ENCODE measurements around the gene DMD. TPM values are rescaled to one million over a fixed set of nuclear protein-coding genes. Genes with fewer than 3 reads are reported as not detected.

DMD gene
- polyA plus RNA-seq, 3 donors, result 0.23 TPM; not detected in 2

DNA sequence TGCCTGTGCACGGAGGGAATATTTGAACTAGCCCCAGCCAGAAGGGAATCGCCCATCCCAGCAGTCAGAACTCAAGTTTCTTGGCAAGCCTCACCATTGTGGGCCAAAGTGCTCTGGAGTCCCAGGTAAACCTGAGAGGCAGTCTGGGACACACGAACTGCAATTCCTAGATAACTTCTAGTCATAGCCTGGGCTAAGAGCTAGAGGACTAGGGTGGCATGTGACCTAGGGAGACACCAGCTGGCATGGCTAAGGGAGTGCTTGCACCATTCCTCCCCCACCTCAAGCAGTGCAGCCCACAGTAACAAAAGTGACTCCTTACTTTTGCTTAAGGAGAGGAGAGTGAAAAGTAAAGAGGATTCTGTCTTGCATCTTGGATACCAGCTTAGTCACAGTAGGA, 935.2 kb downstream of the DMD start:
- no peaks in the 10 kb centered on the region for H3K36me3 Mint-ChIP-seq
- H3K9ac ChIP-seq (ENCODE audit: insufficient read depth, low read length, poor library complexity, severe bottlenecking), result no peak overlapping the region
- H3K4me2 ChIP-seq (replicated peaks; ENCODE audit: extremely low read depth, low read length, poor library complexity, severe bottlenecking), result no peak overlapping the region
- H3K27ac ChIP-seq (ENCODE audit: low read depth in 1 of 2, low read length in 2 of 2), result no peak overlapping the region
- no peaks in the 10 kb centered on the region for H3K27me3 ChIP-seq (ENCODE audit: control insufficient read depth in 2 of 2, insufficient read depth in 2 of 2, low read length in 2 of 2)
- H3K4me1 ChIP-seq (ENCODE audit: control insufficient read depth in 1 of 2, insufficient read depth in 2 of 2, low read length in 2 of 2), result no peaks in the 10 kb centered on the region
- intact Hi-C loops (cut with micrococcal nuclease), result no loop called here
- no peak overlapping the region for H3K27ac Mint-ChIP-seq
- peaks cover 0 to 8% (median 2%) of the 10 kb centered on the region in 7 donors for H3K9me3 Mint-ChIP-seq
- H3K4me3 ChIP-seq (replicated peaks in 1 of 3; ENCODE audit: low read depth in 2 of 3, low read length in 3 of 3), result no peak overlapping the region
- peaks cover 0 to 9% of the 10 kb centered on the region in 2 donors for H3K9me3 ChIP-seq (replicated peaks in 1 of 2; ENCODE audit: control insufficient read depth in 1 of 2, insufficient read depth in 1 of 2, low read length in 2 of 2)
- H3K36me3 ChIP-seq (replicated peaks in 1 of 2; ENCODE audit: control insufficient read depth in 1 of 2, insufficient read depth in 2 of 2, low read length in 2 of 2), result no peaks in the 10 kb centered on the region
- 79% methylated on average over 2 of the region's 3 CpGs for WGBS (ENCODE audit: insufficient coverage)
- H3K27me3 Mint-ChIP-seq (ENCODE audit: low read depth in 3 of 3), result no peaks in the 10 kb centered on the region
- H3K4me1 Mint-ChIP-seq, result no peaks in the 10 kb centered on the region
- H2AFZ ChIP-seq (ENCODE audit: insufficient read depth, low read depth, low read length, poor library complexity, severe bottlenecking), result no peak overlapping the region
- H3K79me2 ChIP-seq (ENCODE audit: insufficient read depth, low read length), result no peaks in the 10 kb centered on the region
- no peak overlapping the region for H3K4me3 Mint-ChIP-seq
- H4K20me1 ChIP-seq (ENCODE audit: insufficient read depth, low read length), result no peaks in the 10 kb centered on the region
- DNase-seq, result no peak
- TF ChIP-seq, protein P1, sequence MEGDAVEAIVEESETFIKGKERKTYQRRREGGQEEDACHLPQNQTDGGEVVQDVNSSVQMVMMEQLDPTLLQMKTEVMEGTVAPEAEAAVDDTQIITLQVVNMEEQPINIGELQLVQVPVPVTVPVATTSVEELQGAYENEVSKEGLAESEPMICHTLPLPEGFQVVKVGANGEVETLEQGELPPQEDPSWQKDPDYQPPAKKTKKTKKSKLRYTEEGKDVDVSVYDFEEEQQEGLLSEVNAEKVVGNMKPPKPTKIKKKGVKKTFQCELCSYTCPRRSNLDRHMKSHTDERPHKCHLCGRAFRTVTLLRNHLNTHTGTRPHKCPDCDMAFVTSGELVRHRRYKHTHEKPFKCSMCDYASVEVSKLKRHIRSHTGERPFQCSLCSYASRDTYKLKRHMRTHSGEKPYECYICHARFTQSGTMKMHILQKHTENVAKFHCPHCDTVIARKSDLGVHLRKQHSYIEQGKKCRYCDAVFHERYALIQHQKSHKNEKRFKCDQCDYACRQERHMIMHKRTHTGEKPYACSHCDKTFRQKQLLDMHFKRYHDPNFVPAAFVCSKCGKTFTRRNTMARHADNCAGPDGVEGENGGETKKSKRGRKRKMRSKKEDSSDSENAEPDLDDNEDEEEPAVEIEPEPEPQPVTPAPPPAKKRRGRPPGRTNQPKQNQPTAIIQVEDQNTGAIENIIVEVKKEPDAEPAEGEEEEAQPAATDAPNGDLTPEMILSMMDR (IDR thresholded peaks at IDR 0.05), result no peak

DNA sequence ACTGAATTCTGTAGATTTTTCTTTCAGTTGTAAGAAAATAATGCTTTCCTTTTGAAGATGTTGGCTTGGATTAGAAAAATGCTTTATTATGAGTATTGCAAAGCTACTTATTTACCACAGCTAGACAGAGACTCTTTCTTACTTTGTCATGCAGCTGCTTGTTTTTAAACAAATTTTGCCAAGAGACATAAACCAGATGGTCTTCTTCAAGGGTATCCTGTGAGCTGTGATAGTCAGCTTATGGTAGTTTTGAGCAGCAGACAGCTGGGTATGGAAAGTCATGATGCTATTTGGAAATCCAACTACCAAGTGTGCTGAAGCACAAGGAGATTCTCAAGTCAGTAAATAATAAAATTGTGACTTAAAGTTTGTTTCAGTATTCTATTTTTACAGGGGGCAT, 941.5 kb downstream of the DMD start:
- H3K9me3 Mint-ChIP-seq, result peaks cover 0 to 7% (median 0%) of the 10 kb centered on the region in 7 donors
- no peak overlapping the region for H3K27ac Mint-ChIP-seq
- DNase-seq, result no peak
- Histone ChIP-seq H3K9ac (ENCODE audit: insufficient read depth, low read length, poor library complexity, severe bottlenecking) (no peak overlapping the region), H3K4me1 (ENCODE audit: control insufficient read depth in 1 of 2, insufficient read depth in 2 of 2, low read length in 2 of 2) (no peaks in the 10 kb centered on the region), H3K79me2 (ENCODE audit: insufficient read depth, low read length) (no peaks in the 10 kb centered on the region), H3K4me2 (replicated peaks; ENCODE audit: extremely low read depth, low read length, poor library complexity, severe bottlenecking) (no peak overlapping the region), H3K27ac (ENCODE audit: low read depth in 1 of 2, low read length in 2 of 2) (no peak overlapping the region), H3K27me3 (ENCODE audit: control insufficient read depth in 2 of 2, insufficient read depth in 2 of 2, low read length in 2 of 2) (no peaks in the 10 kb centered on the region), H4K20me1 (ENCODE audit: insufficient read depth, low read length) (no peaks in the 10 kb centered on the region), H3K9me3 (replicated peaks in 1 of 2; ENCODE audit: control insufficient read depth in 1 of 2, insufficient read depth in 1 of 2, low read length in 2 of 2) (peaks cover 5 to 6% of the 10 kb centered on the region in 2 donors), H3K36me3 (replicated peaks in 1 of 2; ENCODE audit: control insufficient read depth in 1 of 2, insufficient read depth in 2 of 2, low read length in 2 of 2) (no peaks in the 10 kb centered on the region), H3K4me3 (replicated peaks in 1 of 3; ENCODE audit: low read depth in 2 of 3, low read length in 3 of 3) (no peak overlapping the region), H2AFZ (ENCODE audit: insufficient read depth, low read depth, low read length, poor library complexity, severe bottlenecking) (no peak overlapping the region)
- TF ChIP-seq, protein P1 (IDR thresholded peaks at IDR 0.05), result no peak
- H3K4me3 Mint-ChIP-seq, result no peak overlapping the region
- H3K4me1 Mint-ChIP-seq, result no peaks in the 10 kb centered on the region
- intact Hi-C loops (cut with micrococcal nuclease), result no loop called here
- H3K36me3 Mint-ChIP-seq, result no peaks in the 10 kb centered on the region
- H3K27me3 Mint-ChIP-seq (ENCODE audit: low read depth in 3 of 3), result no peaks in the 10 kb centered on the region

Data from CD14-positive monocyte (primary cell).